Epithelial cell of prostate (primary cell): ENCODE measurements around the gene LDLRAD1.

Experiments used
- DNase-seq: peaks from one replicate; pipeline ENCODE4 v3.0.0-alpha.2; 2011; ENCODE audit warnings: low read depth, low spot score
- H3K27ac ChIP-seq: fragments of 450-650 bp; 2 replicates; pipeline ENCODE4 v1.5.1; 2017; ENCODE audit warnings: mild to moderate bottlenecking

The LDLRAD1 gene

DNA sequence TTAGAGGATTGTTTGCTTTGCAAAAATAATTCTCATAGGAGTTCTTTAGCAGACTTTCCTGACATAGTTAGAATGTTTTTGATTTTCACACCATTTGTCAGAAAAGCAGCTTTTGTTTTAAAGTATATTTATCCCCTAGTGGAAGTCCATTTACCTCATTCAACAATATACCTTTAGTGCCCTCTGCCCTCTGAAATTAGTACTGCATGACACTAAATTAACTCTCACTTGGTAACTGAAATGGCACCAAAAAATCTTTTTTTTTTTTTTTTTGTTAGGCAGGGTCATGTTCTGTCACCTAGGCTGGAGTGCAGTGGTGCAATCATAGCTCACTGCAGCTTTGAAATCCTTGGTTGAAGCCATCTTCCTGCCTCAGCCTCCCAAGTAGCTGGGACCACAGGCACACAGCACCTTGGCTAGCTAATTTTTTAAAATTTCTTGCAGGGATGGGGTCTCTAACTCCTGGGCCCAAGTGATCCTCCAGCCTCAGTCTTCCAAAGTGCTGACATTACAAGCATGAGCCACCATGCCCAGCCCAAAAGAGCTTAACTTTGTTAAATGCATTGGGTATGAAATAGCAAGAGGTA, 58.2 kb downstream of the LDLRAD1 start:
- DNase-seq: no peak
- H3K27ac ChIP-seq: no peak overlapping the region
